DND-41 (cell line): Measurements from ENCODE around the gene PRRT4.

Source experiments
- ATAC-seq: fragments of 200-7000 bp; cut with Tn5 transposase; 3 replicates; pipeline ENCODE4 v1.9.1; 2021; ENCODE audit warnings: low read depth; ENCODE audit not compliant: insufficient read depth
- DNase-seq: peaks from one replicate; pipeline ENCODE4 v3.0.0-alpha.2; 2020
- H2AFZ ChIP-seq: 2 replicates; pipeline ENCODE4 v1.6.0; 2012; ENCODE audit warnings: low read depth, low read length
- H3K27ac ChIP-seq: 2 replicates; pipeline ENCODE4 v1.5.1; 2012; ENCODE audit warnings: low read length, inconsistent platforms
- H3K27me3 ChIP-seq: fragments of 200-600 bp; sonication (generic); 2 replicates; pipeline ENCODE4 v1.6.0; 2012; ENCODE audit warnings: low read length, mild to moderate bottlenecking, inconsistent platforms; ENCODE audit not compliant: insufficient read depth, poor library complexity
- H3K36me3 ChIP-seq: 2 replicates; pipeline ENCODE4 v1.5.1; 2012; ENCODE audit warnings: low read length, inconsistent platforms; ENCODE audit not compliant: insufficient read depth
- H3K4me1 ChIP-seq: 2 replicates; pipeline ENCODE4 v1.5.1; 2012; ENCODE audit warnings: mild to moderate bottlenecking, low read length; ENCODE audit not compliant: insufficient read depth
- H3K4me2 ChIP-seq: 2 replicates; pipeline ENCODE4 v1.6.0; 2012; ENCODE audit warnings: mild to moderate bottlenecking, moderate library complexity, low read length, inconsistent platforms; ENCODE audit not compliant: insufficient read depth
- H3K4me3 ChIP-seq, 2 experiments: fragments of 200-600 bp in 1 of 2; shearing (Covaris generic) in 1 of 2; 2 replicates each; pipeline ENCODE4 v1.5.1; 2012 to 2016; ENCODE audit warnings: inconsistent platforms in 2 of 2, low read length in 2 of 2, mild to moderate bottlenecking in 2 of 2, low read depth in 1 of 2, moderate library complexity in 1 of 2
- H3K79me2 ChIP-seq: 2 replicates; pipeline ENCODE4 v1.6.0; 2012; ENCODE audit warnings: low read length, inconsistent platforms; ENCODE audit not compliant: insufficient read depth
- H3K9ac ChIP-seq: 2 replicates; pipeline ENCODE4 v1.6.0; 2012; ENCODE audit warnings: low read depth, mild to moderate bottlenecking, inconsistent platforms, low read length, moderate library complexity
- H3K9me3 ChIP-seq: 2 replicates; pipeline ENCODE4 v1.5.1; 2012; ENCODE audit warnings: low read length, moderate library complexity, mild to moderate bottlenecking, inconsistent platforms; ENCODE audit not compliant: insufficient read depth, severe bottlenecking
- H4K20me1 ChIP-seq: 2 replicates; pipeline ENCODE4 v1.6.0; 2012; ENCODE audit warnings: low read length; ENCODE audit not compliant: insufficient read depth
- CTCF ChIP-seq: IDR thresholded peaks from 2 replicates; pipeline ENCODE4 v1.5.1; 2012; ENCODE audit warnings: borderline replicate concordance, low read length, moderate library complexity, mild to moderate bottlenecking; ENCODE audit not compliant: poor library complexity, severe bottlenecking; ENCODE audit errors: extremely low read depth
- EZH2 ChIP-seq: IDR thresholded peaks from 3 replicates; pipeline ENCODE4 v1.6.1; 2012; ENCODE audit warnings: borderline replicate concordance, low read depth, mild to moderate bottlenecking, moderate library complexity, low read length, inconsistent platforms; ENCODE audit not compliant: severe bottlenecking

Gene PRRT4

GRCh38 chr7:128370491-128370890 is 9.0 kb upstream of the PRRT4 start:
- ATAC-seq (no peak), DNase-seq (no peak)
- TF ChIP-seq EZH2, result no peak
- TF ChIP-seq CTCF, result no peak
- Histone ChIP-seq H3K9ac (no peak overlapping the region), H3K27ac (no peak overlapping the region), H3K27me3 (peaks cover 12% of the 10 kb centered on the region), H3K4me2 (no peak overlapping the region), H4K20me1 (no peaks in the 10 kb centered on the region), H3K9me3 (no peaks in the 10 kb centered on the region), H3K4me1 (no peaks in the 10 kb centered on the region), H2AFZ (no peak overlapping the region), H3K79me2 (no peaks in the 10 kb centered on the region), H3K36me3 (no peaks in the 10 kb centered on the region), H3K4me3 (no peak overlapping the region)

- TF ChIP-seq CTCF (no peak), EZH2 (no peak)
- peaks cover 40% of the 10 kb centered on the region for H3K27me3 ChIP-seq
- H3K9me3 ChIP-seq, result no peaks in the 10 kb centered on the region
- ATAC-seq (no peak), DNase-seq (no peak)
- H3K36me3 ChIP-seq, result no peaks in the 10 kb centered on the region
- H4K20me1 ChIP-seq, result 0 out of 2 replicates have a peak, but pooled peaks cover 2% of the 10 kb centered on the region
- H3K79me2 ChIP-seq, result no peaks in the 10 kb centered on the region
- H3K4me3 ChIP-seq, result no peak overlapping the region
- no peak overlapping the region for H3K27ac ChIP-seq
- H3K9ac ChIP-seq, result no peak overlapping the region
- no peak overlapping the region for H2AFZ ChIP-seq
- H3K4me2 ChIP-seq, result no peak overlapping the region
- H3K4me1 ChIP-seq, result peaks cover 4% of the 10 kb centered on the region
Observed at GRCh38 chr7:128366986-128367385, 5.5 kb upstream of the PRRT4 start.

GRCh38 chr7:128366300-128366699 is 4.8 kb upstream of the PRRT4 start:
- DNase-seq (no peak), ATAC-seq (no peak)
- Histone ChIP-seq H3K9me3 (no peaks in the 10 kb centered on the region), H3K36me3 (no peaks in the 10 kb centered on the region), H3K27ac (no peak overlapping the region), H3K4me3 (no peak overlapping the region), H3K4me2 (no peak overlapping the region), H4K20me1 (0 out of 2 replicates have a peak, but pooled peaks cover 2% of the 10 kb centered on the region), H3K4me1 (peaks cover 10% of the 10 kb centered on the region), H3K9ac (no peak overlapping the region), H3K27me3 (peaks cover 47% of the 10 kb centered on the region), H2AFZ (no peak overlapping the region), H3K79me2 (no peaks in the 10 kb centered on the region)
- TF ChIP-seq CTCF, result no peak
- no peak for TF ChIP-seq EZH2

DNA sequence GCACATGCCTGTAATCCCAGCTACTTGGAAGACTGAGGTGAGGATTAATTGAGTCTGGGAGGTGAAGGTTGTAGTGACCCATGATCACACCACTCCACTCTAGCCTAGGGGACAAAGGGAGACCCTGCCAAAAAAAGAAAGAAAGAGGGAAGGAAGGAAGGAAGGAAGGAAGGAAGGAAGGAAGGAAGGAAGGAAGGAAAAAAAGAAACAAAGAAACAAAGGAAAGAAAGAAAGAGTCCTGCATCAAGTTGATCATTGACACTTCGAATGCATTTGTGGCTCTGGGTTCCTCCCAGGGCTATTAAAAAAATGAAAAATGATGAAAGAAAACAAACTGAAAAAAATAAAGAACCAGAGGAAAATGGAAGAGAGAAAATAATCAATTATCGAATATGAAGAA is 3.9 kb upstream of the PRRT4 start:
- Histone ChIP-seq H3K4me3 (no peak overlapping the region), H3K79me2 (no peaks in the 10 kb centered on the region), H2AFZ (no peak overlapping the region), H3K9me3 (no peaks in the 10 kb centered on the region), H3K27ac (no peak overlapping the region), H3K4me2 (no peak overlapping the region), H3K27me3 (peaks cover 56% of the 10 kb centered on the region), H3K36me3 (no peaks in the 10 kb centered on the region), H3K4me1 (peaks cover 19% of the 10 kb centered on the region), H3K9ac (no peak overlapping the region), H4K20me1 (0 out of 2 replicates have a peak, but pooled peaks cover 2% of the 10 kb centered on the region)
- no peak for TF ChIP-seq EZH2
- no peak for TF ChIP-seq CTCF
- no peak for ATAC-seq
- no peak for DNase-seq
